CD1c-positive myeloid dendritic cell (primary cell): ENCODE data around the gene ARNT2.
A peak's percentile ranks its signal among the peaks of the same experiment; 100 is the strongest.

Source experiments
- DNase-seq: peaks from one replicate; pipeline ENCODE4 v3.0.0-alpha.2; 2016; ENCODE audit errors: extremely low spot score

Gene ARNT2

DNA sequence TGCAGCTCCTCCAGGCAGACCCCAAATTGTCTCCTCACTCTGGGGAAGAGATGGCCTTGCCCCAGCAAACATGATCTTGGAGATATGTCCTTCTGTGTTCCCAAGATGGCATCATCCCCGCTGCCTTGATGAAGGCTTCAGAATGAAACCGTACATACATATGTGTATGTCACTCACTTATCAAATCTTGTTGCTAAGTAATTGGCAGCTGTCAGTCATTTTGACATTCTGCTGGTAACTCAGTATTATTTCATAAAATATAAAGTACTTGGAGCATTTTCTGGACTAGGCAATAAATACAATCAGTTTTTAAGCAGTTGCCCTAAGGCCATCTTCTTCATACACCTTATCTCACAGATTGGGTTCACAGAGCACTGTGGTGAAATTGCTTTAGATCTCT is 62.4 kb downstream of the ARNT2 start:
- no peak for DNase-seq

DNA sequence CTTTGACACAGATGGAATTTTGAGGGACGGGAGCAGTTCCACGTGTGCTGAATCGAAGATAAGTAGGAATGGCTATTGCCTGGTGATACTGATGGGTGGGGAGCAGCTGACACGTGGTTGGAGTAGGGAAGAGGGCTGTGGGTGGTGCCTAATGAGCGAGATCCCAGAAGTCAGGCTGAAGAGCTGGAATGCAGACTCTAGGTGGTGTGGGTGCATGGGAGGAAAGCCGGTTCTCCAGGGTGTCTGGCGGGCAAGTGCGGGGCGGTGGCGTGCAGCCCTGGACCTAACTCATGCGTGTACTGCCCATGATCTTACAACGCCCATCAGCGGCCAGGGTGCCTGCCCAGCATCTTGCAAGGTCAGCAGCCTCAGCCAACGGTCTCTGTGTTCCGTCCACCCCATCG is 63.1 kb downstream of the ARNT2 start:
- DNase-seq: no peak

DNA sequence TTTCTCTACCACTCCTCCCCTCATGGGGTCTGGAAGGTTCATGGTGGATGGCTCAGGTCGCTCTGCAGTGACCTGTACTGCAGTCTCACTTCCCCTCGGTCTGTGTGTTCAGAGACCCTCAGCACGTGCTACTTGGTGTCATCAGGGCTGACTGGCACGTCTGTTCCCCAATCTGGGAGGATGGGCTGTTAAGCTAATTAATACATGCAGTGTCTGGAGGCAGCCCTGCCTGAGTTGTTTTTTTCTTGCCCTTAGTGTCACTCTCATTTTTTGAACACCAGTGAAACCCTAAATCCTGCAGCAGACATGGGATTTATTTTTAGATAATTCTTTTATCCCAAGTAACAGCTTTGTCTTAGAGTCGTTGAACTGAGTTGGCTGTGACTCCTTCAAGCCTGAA is 64.6 kb downstream of the ARNT2 start:
- DNase-seq: no peak

DNA sequence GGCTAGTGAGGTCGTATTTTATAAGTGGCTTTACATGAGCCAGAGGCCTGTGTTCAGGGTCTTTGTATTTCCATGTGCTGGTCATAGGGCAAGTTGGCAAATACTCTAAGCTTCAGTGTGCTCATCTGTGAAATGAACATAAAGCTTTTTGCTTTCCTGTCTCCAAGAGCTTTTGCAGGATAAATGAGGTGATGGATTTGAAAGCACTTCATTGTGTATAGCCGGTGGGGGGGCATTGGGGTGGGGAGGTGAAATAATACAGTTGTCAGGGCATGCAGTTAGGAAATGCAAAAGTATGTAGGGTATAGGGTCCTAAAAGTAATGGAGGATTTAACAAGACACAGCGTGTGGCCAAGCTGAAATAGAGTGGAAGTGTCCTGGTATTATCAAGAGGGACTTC is 67.7 kb downstream of the ARNT2 start:
- no peak for DNase-seq

DNA sequence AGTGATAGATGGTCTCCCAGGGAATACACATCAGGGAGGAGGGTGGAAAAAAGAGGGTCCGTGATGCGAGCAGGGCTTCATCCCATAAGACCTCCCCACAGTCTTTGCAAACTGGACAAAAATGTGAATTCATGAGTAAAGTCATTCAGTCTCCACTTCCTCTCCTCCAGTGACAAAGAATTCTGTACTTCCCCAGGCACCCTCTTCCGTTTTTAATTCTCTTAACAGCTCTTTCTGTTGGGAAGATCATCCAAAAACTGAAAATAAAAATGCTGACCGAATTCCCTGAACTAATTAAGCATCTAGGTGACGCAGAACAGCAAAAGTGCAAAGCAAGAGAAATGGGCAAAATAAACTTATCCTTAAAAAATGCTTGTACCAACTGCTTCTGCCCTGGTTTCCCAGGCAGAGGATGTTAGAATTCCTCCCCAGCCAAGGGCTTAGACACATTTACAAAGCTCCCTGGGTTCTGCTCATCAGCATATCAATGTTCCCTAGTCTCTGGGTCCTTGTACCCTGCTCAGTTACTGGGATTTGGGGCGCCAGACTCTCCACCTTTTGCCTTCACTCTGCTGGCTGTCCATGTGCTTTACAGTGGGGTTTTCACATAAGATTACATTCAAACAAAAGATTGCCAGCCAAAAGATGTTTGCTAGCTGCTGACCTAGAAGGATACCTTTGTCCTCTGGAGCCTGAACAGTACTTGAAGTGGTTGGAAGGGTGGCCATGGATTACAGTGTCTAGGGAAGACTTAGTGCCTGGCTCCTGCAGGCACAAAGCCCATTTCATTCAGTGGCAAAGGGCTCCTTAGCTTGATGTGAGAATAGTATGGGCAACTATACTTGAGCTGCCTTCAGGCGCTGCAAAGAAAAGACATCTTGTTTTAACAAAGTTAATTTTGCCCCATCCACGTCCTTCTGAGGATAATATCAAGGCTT is 69.4 kb downstream of the ARNT2 start:
- DNase-seq: peak; percentile 66

DNA sequence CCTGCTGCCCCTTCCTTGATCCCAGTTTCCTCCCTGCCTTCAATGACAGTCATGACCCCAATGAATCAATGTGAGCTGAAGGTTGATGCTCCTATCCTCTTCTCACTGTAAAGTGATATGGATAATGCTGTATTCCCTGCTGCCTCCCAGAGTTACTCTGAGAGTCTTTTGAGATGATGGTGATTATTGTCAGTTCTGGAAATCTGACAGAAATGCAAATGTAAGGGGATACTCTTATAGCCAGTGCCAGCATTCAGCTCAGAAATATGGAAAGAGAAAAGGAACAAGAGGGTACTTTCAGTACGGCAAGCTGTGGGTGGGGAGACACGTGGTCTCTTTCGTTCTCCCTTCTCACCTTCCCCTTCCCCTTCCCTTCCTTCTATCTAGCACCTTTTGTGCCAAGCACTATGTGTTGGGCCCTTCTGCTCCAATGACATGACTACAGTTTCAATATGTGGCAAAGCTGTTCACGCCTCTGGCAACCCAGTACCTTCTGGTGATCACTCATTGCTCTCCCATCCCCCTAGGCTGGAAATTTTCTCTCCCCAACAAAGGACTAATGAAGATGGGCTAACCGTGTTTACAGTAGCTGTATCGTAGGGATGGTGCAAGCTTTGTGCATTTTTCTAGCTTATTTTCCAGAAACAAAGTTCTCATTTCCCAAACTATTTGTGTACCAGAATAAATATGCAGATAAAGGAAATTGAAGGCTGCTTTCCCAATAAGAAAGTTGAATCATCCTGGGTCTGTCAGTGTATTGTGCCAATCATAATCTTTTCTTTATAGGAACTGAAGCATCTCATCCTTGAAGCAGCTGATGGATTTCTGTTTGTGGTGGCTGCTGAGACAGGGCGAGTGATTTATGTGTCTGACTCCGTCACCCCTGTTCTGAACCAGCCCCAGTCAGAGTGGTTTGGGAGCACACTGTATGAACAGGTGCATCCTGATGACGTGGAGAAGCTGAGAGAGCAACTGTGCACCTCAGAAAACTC is 70.3 kb downstream of the ARNT2 start:
- DNase-seq: peak; percentile 20

DNA sequence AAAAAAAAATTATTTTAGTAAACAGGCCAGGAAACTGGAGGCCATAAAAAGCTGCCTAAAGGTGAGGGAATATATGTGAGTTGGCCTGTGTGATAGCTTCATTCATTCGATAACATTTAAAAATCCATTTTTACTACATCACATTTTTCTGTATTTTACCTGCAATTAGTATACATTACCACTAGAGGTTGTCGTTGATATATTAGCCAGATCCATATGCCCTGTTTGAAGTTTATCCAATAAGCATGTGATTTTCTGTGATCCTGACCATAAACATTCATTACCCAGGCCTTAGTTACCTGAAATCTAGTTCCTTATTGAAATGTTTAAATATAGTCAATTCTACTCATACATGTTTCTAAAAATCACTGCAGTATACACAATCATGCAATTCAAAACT is 71.4 kb downstream of the ARNT2 start:
- no peak for DNase-seq

DNA sequence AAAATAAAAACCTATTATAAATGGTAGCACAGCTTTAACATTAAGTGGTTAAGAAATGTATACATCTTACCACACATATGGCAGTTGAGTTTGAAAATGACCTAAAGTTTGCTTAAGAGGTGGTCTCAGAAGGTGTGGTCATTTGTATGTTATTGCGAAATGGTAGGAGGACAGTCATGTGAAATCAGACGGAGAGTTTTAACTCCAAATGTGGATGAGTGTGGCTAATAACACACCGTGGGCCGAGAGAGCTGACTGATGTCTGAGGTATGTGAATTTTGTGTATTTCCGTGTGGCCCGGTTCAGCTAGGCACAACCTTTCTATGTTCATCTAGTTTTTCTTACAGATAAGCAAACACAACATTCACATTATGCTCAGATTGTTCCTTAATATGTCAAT is 71.9 kb downstream of the ARNT2 start:
- DNase-seq: no peak

DNA sequence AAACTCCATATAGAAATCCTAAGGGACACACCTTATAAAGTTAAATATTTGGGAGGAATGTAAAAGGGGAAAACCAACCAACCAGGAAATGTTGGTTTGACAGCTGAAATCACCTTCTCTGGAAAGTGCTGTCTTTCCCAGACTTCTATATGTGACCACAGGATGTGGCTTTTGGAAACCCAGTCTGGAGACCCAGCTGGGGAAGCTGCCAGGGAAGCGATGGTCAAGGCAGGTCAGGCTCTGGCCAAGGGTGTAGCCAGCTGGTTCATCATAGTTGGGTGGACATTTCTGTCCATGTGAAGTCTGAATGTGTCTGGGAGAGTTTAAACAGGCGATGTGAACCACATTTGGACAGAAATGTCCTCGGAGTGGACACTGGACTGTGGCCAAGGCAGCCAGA is 73.9 kb downstream of the ARNT2 start:
- DNase-seq: no peak

DNA sequence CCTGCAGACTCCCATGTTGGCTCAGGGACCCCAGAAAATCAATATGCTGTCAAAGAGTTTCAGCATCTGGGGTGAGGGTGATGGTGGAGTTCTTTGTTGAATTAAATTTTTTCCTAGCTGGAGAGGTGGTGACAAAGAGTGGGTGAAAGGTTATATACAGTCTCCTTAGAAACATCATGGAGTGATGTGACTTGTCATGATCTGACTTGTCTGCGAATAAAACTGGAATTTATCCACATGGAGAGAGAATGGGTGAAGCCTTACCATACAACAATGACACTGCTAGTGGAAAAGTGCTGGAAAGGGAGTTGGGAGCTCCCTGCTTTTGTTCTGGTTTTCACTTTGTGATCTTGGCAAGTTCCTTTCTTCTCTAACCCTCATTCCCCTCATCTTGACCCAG is 75.0 kb downstream of the ARNT2 start:
- no peak for DNase-seq

DNA sequence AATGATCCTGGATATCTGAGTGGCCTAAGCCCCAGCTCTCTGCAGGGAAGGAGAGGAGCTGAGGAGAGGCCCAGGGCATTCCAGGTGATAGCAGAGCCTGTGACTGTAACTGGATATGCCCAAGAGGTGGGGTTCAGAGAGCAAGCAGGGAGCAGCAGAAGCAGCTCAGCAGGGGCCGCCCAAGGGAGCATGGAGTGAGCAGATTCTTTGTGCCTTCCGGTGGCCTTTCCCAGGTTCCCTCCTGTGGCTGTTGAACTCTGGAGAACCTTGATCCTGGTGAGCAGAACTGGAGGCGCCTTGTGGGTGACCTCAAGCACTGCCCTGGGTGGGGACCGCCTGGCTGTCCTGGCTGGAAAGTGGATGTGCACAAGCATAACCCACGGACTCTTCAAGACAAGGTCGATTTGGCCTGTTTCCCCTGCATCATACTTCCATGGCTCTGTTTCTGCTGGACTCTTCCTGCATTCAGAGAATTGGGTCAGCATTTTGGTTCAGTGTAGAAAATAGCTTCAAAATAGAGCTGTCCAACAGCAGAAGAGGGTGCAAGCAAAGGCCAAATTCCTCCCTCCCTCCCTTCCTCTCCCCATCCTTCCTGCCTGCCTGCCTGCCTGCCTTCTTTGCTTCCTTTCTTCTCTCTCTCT is 76.1 kb downstream of the ARNT2 start:
- DNase-seq: no peak

DNA sequence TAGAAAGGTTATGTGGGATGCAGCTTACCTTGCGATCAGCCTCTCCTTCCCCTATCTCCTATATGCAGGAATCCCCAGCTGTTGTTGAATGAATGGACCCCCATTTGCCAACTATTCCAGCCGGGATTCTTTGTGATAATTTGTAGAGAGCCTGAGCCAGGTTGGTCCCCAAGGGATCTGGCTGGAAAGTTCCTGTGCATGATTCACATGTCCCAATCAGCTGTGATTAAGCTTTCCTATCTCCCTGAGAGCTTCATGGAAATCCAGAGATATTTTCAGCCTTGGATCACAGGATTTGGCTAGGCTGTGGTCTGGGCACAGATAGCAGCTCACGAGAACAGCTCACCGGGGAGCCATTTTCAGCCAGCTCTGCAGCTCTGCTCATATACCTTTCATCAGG is 76.7 kb downstream of the ARNT2 start:
- DNase-seq: no peak

DNA sequence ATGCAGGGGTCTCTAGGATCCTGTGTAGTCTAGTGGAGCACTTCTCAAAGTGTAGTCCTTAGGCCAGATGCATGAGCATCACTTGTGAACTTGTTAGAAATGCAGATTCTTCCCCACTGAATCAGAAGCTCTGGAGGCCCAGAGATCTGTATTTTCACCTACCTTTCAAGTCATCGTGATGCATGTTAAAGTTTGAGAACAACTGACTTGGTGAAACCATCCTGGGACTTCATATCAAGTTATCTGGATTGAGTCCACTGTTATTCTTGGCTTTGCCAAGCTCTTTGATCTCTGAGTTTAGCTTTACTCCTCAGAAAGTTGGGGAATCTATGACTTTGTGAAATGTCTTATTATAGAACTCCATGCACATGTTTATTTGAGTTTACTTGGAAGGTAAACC is 78.5 kb downstream of the ARNT2 start:
- DNase-seq: no peak

DNA sequence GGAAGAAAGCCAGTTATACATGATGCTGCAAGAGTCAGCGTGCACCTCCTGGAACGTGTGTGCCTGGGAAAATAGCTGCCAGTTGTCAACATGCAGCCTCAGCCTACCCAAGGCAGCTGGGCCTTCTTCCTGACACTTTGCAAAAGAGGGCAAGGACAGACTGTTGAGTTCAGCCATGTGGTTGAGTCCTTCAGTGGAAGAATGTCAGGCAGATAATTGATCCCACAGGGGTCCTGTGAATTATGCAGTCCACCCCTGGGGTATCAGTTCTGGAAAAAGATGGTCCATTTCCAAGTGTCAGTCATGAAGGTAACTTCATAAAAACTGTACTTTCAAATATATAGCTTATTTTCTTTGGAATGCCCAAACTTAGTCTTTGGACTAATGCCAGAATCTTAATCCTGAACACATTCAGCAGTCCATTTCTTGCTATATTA is 79.6 kb downstream of the ARNT2 start:
- DNase-seq: no peak

DNA sequence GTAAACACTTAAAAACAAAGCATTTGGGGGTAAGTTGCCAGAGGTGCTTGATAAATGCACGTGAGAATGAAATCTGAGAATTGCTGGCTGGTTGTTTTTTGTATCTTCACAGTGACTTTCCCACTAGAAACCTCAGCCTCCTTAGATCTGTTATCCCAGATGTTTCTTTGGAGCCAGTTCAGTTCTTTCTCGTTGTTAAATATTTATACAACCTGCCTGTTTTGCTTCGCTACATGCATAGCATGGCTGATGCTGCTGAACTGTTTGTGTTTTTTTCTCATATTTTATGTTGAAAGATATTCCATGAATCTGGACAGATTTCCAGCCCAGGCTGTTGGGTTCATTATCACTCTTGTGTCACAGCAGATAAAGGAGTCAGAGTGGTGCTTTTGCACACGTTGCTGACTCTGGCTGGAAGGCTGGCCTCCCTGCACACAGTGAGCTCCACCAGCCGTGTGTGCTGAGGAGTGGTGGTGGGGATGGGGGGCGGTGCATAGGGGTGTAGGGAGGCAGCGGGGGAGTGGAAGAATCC is 80.2 kb downstream of the ARNT2 start:
- no peak for DNase-seq

DNA sequence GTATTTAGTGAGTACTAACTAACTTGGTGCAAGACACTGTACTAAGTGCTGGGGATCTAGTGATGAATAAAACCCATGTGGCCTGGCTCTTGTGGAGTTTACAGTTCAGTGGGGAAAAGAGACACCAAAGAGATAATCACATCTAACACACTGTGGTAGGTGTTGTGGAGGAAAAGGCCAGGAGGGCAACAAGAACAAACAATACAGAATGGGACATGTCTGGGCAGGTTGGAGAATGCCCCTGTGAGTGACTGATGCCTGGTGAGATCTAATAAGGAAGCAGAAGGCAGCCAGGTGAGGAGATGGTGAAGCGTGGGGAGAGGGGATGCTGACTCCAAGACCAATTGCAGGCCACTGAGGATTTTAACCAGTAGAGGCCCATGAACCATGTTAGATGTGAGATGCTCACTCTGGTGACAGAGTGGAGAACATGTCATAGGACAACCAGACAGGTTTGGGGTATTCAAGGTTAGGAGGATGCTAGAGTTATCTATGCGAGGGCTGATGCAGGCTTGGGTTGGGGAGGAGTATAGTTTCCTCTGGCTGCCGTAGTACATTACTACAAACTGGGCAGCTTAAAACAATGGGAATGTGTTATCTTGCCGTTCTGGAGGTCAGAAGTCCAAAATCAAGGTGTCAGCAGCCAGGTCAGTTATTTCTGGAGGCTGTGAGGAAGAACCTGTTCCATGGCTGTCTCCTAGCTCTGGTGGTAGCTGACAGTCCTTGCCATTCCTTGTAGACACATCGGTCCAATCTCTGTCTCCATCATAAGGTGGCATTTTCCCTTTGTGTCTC is 81.4 kb downstream of the ARNT2 start:
- no peak for DNase-seq

DNA sequence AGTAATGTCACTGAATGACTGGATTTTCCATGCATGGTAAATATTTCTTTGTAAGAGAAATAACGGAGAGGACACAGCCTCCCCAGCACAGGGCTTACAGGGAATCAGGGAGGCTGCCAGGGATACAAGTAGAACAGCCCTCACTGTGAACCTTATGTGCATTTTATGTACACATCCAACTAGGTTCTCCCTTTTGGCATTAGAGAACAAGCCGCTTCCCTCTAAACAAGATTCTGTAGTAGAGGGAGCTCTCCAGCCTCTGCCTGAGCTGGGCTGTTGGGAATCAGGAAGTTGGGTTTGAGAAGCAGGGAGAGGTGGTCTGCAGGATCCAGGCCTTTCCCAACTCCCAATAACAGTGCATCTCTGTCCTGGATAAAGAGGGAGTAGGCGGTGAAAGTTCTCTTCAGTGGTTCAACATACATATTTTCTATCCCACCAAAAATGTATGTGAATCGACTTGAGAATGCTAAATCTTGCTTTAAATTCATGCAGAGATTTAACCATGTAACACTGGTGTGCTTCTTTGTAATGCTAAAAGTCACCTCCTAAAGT is 83.7 kb downstream of the ARNT2 start:
- DNase-seq: peak; percentile 20

DNA sequence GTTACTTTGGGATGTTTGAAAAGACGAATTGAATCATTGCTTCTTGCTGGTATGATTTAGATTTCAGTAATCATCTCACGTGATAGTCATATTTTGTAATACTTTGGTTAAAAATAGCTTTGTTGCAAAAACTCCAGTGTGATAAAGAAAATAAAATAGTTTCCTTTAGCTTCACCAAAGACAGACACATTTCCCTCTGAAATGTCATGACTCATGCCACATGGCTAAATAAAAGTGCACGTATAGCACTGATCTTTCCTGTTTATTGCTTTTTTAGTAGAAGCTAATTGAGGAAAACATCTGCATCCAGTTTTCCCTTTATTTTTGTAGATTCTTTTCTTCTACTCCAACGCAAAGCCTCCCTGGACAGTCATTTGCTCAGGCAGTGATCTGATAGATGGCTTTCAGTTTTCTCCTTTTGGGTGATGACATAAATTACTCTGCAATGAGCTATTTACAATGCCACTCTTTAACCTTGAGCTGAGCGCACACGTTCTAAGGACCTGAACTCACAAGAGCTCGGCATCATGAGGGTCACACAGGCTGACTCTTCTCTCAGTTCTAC is 84.9 kb downstream of the ARNT2 start:
- peak; percentile 41 for DNase-seq

DNA sequence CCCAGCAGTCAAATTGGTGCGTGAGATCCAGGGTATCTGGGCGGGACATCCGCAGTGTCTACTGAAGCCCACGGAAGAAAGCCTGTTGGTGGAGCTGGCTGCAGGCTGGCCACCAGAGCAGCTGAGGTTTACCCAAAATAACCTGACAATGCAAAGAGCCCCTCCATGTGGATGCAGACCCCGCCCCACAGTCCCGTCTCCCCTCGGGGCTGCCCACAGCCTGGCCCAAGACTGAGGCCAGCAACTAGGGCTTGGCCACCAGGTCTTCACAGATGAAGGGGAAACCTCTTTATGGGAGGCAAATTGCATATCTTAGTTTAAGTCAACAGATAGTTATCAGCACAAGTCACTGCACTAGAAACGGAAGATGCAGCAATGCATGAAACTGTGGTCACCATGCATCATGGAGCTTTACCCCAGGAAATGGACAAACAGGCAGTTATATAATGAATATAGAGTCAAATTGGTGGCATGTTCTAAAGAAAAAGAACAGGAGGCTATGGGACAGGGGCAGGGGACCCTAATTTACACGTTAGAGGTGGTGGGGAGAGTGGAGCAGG is 86.3 kb downstream of the ARNT2 start:
- no peak for DNase-seq
